Vagina (tissue), 2 donors: Measurements from ENCODE around the gene CRHR1. TPM values are rescaled to one million over a fixed set of nuclear protein-coding genes. Genes with fewer than 3 reads are reported as not detected.

Experiments used
- DNase-seq, 2 donors: peaks; one replicate each; pipeline ENCODE4 v3.0.0-alpha.2; 2017; ENCODE audit errors: extremely low spot score in 2 of 2
- H3K27ac ChIP-seq: fragments of 200-600 bp; sonication (generic); one replicate; pipeline ENCODE4 v1.5.1; 2019
- H3K27me3 ChIP-seq: fragments of 200-600 bp; sonication (generic); one replicate; pipeline ENCODE4 v1.5.1; 2019
- H3K36me3 ChIP-seq, 2 donors: fragments of 200-600 bp; sonication (generic); one replicate each; pipeline ENCODE4 v1.5.1; 2017 to 2019
- H3K4me1 ChIP-seq: fragments of 200-600 bp; sonication (generic); one replicate; pipeline ENCODE4 v1.5.1; 2019
- H3K4me3 ChIP-seq, 2 donors: fragments of 200-600 bp; sonication (generic); 1 replicate in 1 of 2; 2 replicates in 1 of 2; pipeline ENCODE4 v1.5.1; 2016 to 2019
- H3K9me3 ChIP-seq: fragments of 200-600 bp; sonication (generic); one replicate; pipeline ENCODE4 v1.5.1; 2019
- CTCF ChIP-seq, 3 experiments: fragments of 450-650 bp in 2 of 3; fragments of 200-600 bp in 1 of 3; sonication (generic) in 1 of 3; IDR thresholded peaks; one replicate each; pipeline ENCODE4 v1.5.1; 2017 to 2019; ENCODE audit warnings: antibody characterized with exemption in 3 of 3, mild to moderate bottlenecking in 2 of 3, moderate library complexity in 2 of 3
- POLR2A ChIP-seq, 2 donors: fragments of 450-650 bp; IDR thresholded peaks; one replicate each; pipeline ENCODE4 v1.6.1; 2017; ENCODE audit warnings: antibody characterized with exemption in 2 of 2, mild to moderate bottlenecking in 2 of 2, moderate library complexity in 2 of 2
- POLR2AphosphoS5 ChIP-seq, 2 donors: sonication (generic); formaldehyde crosslinking; IDR thresholded peaks; one replicate each; pipeline ENCODE4 v1.9.0; 2017; ENCODE audit warnings: antibody characterized with exemption in 2 of 2, mild to moderate bottlenecking in 2 of 2, low read depth in 1 of 2; ENCODE audit not compliant: insufficient read depth in 1 of 2
- intact Hi-C: fragments of 100-400 bp; cut with DNase I; formaldehyde crosslinking; loops from one replicate; pipeline ENCODE4 v1.15.1; 2023
- total RNA-seq: library from RNA; depleted of rRNA; stranded (reverse); fragments of >200 nt; gene quantifications from one replicate; pipeline ENCODE4 v1.2.3, GENCODE V29; 2016

The CRHR1 gene
- total RNA-seq, 1 donor from 2014 or later = 4.2 TPM

- TF ChIP-seq POLR2AphosphoS5 (IDR thresholded peaks at IDR 0.05; ENCODE audit: insufficient read depth in 1 of 2, low read depth in 1 of 2) (no peak), POLR2A (IDR thresholded peaks at IDR 0.05) (no peak), CTCF (IDR thresholded peaks at IDR 0.05) (no peak)
- intact Hi-C loops = no loop called here
- H3K4me3 ChIP-seq = no peak overlapping the region
- H3K27me3 ChIP-seq = no peaks in the 10 kb centered on the region
- H3K27ac ChIP-seq = no peak overlapping the region
- H3K4me1 ChIP-seq = no peaks in the 10 kb centered on the region
- no peak for DNase-seq
- H3K36me3 ChIP-seq = no peaks in the 10 kb centered on the region
- H3K9me3 ChIP-seq = no peaks in the 10 kb centered on the region
These were observed 35.3 kb upstream of the CRHR1 start for GRCh38 chr17:45748731-45749310.

- Histone ChIP-seq H3K27ac (no peak overlapping the region), H3K4me3 (no peak overlapping the region), H3K4me1 (no peaks in the 10 kb centered on the region), H3K9me3 (no peaks in the 10 kb centered on the region), H3K27me3 (no peaks in the 10 kb centered on the region), H3K36me3 (no peaks in the 10 kb centered on the region)
- no peak for DNase-seq
- intact Hi-C loops = no loop called here
- no peak for TF ChIP-seq POLR2A (IDR thresholded peaks at IDR 0.05)
- no peak for TF ChIP-seq CTCF (IDR thresholded peaks at IDR 0.05)
- TF ChIP-seq POLR2AphosphoS5 (IDR thresholded peaks at IDR 0.05; ENCODE audit: insufficient read depth in 1 of 2, low read depth in 1 of 2) = no peak
These were observed 34.2 kb upstream of the CRHR1 start for GRCh38 chr17:45749831-45750335.

GRCh38 chr17:45750779-45751440 lies 33.2 kb upstream of the CRHR1 start:
- Histone ChIP-seq H3K9me3 (no peaks in the 10 kb centered on the region), H3K4me3 (no peak overlapping the region), H3K4me1 (no peaks in the 10 kb centered on the region), H3K27me3 (no peaks in the 10 kb centered on the region), H3K36me3 (no peaks in the 10 kb centered on the region), H3K27ac (no peak overlapping the region)
- TF ChIP-seq POLR2AphosphoS5 (IDR thresholded peaks at IDR 0.05; ENCODE audit: insufficient read depth in 1 of 2, low read depth in 1 of 2) = no peak
- no peak for TF ChIP-seq POLR2A (IDR thresholded peaks at IDR 0.05)
- no peak for TF ChIP-seq CTCF (IDR thresholded peaks at IDR 0.05)
- DNase-seq = no peak
- intact Hi-C loops = no loop called here

GRCh38 chr17:45751466-45751865 lies 32.7 kb upstream of the CRHR1 start:
- intact Hi-C loops = no loop called here
- TF ChIP-seq CTCF (IDR thresholded peaks at IDR 0.05) (no peak), POLR2AphosphoS5 (IDR thresholded peaks at IDR 0.05; ENCODE audit: insufficient read depth in 1 of 2, low read depth in 1 of 2) (no peak), POLR2A (IDR thresholded peaks at IDR 0.05) (no peak)

GRCh38 chr17:45752246-45752645 lies 31.9 kb upstream of the CRHR1 start:
- no peak overlapping the region for H3K27ac ChIP-seq
- intact Hi-C loops = no loop called here
- H3K27me3 ChIP-seq = no peaks in the 10 kb centered on the region
- no peaks in the 10 kb centered on the region for H3K9me3 ChIP-seq
- no peaks in the 10 kb centered on the region for H3K4me1 ChIP-seq
- no peak overlapping the region for H3K4me3 ChIP-seq
- no peak for DNase-seq
- no peak for TF ChIP-seq POLR2AphosphoS5 (IDR thresholded peaks at IDR 0.05; ENCODE audit: insufficient read depth in 1 of 2, low read depth in 1 of 2)
- TF ChIP-seq POLR2A (IDR thresholded peaks at IDR 0.05) = no peak
- no peak for TF ChIP-seq CTCF (IDR thresholded peaks at IDR 0.05)
- H3K36me3 ChIP-seq = no peaks in the 10 kb centered on the region

More at GRCh38 chr17:45751466-45751865, 32.7 kb upstream of the CRHR1 start:
- H3K4me1 ChIP-seq = no peaks in the 10 kb centered on the region
- H3K9me3 ChIP-seq = no peaks in the 10 kb centered on the region
- H3K27me3 ChIP-seq = no peaks in the 10 kb centered on the region
- no peak overlapping the region for H3K4me3 ChIP-seq
- H3K36me3 ChIP-seq = no peaks in the 10 kb centered on the region
- no peak for DNase-seq
- H3K27ac ChIP-seq = no peak overlapping the region
